ENCODE measurements around the gene C16orf46.

DNA sequence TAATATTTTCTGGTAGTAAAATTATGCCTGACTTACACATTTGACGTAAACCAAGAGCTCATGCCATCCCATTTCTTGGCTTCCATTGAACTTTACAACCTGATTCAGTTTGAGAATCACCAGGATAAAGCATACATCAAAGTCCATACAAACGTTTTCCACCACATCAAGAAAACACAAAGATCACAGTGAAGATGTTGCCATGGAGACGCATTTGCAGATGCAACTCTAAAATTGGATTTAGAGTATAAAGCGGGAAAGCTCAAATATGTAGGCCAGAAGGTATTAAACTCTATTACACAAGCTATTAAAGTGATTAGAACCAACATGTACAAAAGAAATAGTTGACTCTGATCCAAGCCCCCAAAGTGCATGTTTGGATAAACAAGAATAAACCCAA, 10.4 kb downstream of the C16orf46 start:
- TF ChIP-seq POLR2A (IDR thresholded peaks at IDR 0.05): no peak
- TF ChIP-seq, protein P1, sequence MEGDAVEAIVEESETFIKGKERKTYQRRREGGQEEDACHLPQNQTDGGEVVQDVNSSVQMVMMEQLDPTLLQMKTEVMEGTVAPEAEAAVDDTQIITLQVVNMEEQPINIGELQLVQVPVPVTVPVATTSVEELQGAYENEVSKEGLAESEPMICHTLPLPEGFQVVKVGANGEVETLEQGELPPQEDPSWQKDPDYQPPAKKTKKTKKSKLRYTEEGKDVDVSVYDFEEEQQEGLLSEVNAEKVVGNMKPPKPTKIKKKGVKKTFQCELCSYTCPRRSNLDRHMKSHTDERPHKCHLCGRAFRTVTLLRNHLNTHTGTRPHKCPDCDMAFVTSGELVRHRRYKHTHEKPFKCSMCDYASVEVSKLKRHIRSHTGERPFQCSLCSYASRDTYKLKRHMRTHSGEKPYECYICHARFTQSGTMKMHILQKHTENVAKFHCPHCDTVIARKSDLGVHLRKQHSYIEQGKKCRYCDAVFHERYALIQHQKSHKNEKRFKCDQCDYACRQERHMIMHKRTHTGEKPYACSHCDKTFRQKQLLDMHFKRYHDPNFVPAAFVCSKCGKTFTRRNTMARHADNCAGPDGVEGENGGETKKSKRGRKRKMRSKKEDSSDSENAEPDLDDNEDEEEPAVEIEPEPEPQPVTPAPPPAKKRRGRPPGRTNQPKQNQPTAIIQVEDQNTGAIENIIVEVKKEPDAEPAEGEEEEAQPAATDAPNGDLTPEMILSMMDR (IDR thresholded peaks at IDR 0.05): no peak

All from Peyer's patch (tissue), 4 donors.